ENCODE data around the gene CIROP.
"Not testable (repeated sequence)": the region's sequence is repeated elsewhere in the genome, so short reads cannot be mapped to it uniquely, and the experiment has no call there.

Gene CIROP

DNA sequence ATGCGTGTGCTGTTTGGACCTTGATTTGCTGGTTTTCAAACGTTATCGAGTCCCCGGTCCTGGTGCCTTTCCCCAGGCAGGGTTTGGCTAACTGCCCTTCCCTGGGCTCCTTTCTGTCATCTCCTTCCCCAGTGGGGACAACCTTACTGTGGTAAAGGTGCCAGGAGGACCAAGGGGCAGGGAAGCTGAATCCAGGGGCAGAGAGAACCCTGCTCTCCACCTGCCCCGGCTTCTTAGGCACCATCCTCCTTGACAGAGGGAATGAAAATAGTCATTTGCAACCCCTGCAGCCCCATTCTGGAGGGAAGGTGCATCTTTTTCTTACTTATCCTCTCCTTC, 9.3 kb upstream of the CIROP start:
- Histone ChIP-seq H3K9me3 (0 out of 2 replicates have a peak, but pooled peaks cover 2% of the 10 kb centered on the region), H3K36me3 (no peaks in the 10 kb centered on the region), H3K4me1 (no peaks in the 10 kb centered on the region), H3K4me3 (ENCODE audit: low read depth, low read length) (no peak overlapping the region), H3K27me3 (peaks cover 40% of the 10 kb centered on the region)
- no peak for DNase-seq
- TF ChIP-seq, protein P1, sequence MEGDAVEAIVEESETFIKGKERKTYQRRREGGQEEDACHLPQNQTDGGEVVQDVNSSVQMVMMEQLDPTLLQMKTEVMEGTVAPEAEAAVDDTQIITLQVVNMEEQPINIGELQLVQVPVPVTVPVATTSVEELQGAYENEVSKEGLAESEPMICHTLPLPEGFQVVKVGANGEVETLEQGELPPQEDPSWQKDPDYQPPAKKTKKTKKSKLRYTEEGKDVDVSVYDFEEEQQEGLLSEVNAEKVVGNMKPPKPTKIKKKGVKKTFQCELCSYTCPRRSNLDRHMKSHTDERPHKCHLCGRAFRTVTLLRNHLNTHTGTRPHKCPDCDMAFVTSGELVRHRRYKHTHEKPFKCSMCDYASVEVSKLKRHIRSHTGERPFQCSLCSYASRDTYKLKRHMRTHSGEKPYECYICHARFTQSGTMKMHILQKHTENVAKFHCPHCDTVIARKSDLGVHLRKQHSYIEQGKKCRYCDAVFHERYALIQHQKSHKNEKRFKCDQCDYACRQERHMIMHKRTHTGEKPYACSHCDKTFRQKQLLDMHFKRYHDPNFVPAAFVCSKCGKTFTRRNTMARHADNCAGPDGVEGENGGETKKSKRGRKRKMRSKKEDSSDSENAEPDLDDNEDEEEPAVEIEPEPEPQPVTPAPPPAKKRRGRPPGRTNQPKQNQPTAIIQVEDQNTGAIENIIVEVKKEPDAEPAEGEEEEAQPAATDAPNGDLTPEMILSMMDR (IDR thresholded peaks at IDR 0.05; ENCODE audit: low read depth, low read length) = no peak

DNA sequence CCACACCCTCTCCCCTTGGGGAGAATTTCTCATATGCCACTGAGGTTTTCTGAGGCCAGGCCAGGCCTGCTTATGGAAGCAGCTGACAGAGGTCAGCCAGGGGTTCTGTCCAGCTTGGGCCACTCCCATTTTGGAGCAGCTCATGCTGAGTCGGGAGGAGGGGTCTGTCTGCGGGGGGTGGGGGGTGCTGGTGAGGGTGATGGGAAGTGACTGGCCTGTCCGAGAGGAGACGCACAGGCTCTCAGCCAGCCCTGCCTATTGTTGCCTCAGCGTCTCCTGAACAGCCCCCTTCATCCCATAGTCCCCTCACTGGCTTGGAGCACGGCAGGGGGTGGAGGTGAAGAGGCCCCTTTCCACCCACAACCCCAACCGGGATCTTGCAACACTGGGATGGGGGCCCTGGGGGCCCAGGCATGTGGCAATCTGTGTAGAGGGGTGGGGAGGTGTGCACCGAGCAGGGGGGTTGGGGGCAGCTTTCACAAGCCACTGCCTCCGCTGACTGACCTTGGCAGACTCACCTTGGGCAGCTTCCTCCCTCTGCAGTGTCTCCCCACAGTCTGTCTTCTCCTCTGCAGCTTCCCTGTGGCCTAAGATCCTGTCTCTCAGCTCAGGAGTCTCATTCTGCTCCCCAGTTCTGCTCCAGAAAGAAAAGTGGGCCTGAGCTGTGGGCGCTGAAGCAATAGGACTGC, 8.8 kb upstream of the CIROP start:
- Histone ChIP-seq H3K9me3 (0 out of 2 replicates have a peak, but pooled peaks cover 2% of the 10 kb centered on the region), H3K27me3 (peaks cover 40% of the 10 kb centered on the region), H3K36me3 (no peaks in the 10 kb centered on the region), H3K4me3 (ENCODE audit: low read depth, low read length) (no peak overlapping the region), H3K4me1 (no peaks in the 10 kb centered on the region)
- TF ChIP-seq, protein P1 (IDR thresholded peaks at IDR 0.05; ENCODE audit: low read depth, low read length) = no peak
- DNase-seq = no peak

DNA sequence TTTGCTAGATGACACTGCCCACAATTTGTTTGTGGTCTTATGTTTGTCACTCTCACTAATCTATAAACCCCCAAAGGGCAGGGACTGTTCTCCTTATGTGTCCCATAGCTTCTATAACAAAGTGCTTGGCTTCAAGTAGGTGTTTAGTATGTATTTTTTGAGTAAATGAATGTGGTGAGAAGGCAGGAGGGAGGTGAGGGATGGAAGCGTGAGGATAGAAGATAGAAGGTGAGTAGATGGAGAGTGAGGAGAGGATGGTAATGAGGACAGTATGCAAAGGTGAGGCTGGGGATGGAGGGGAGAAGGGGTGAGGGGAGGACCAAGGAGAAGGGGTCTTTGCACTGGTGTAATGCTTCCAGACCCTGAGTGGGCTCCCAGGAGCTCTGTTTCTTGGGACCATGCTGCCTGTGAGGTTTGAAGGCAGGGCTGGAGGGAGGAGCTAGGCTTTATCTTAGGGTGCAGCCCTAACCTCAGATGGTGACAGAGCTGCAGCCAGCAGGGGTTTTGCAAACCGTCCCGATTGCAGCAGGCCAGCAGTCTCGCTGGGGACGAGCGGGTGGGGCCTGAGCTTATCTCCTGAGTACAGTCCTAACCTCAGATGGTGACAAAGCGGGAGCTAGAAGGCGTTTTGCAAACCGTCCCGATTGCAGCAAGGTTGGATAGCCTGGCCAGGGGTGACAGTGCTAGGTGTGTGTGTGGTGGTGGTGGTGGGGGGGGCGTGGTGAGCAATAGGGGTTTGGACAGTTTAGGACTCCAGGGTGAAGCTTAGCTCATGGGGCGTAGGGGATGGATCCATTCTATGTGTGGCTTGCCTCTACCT, 7.8 kb upstream of the CIROP start:
- Histone ChIP-seq H3K4me3 (ENCODE audit: low read depth, low read length) (no peak overlapping the region), H3K36me3 (no peaks in the 10 kb centered on the region), H3K27me3 (peaks cover 40% of the 10 kb centered on the region), H3K4me1 (no peaks in the 10 kb centered on the region), H3K9me3 (0 out of 2 replicates have a peak, but pooled peaks cover 2% of the 10 kb centered on the region)
- TF ChIP-seq, protein P1 (IDR thresholded peaks at IDR 0.05; ENCODE audit: low read depth, low read length) = no peak
- DNase-seq = no peak

DNA sequence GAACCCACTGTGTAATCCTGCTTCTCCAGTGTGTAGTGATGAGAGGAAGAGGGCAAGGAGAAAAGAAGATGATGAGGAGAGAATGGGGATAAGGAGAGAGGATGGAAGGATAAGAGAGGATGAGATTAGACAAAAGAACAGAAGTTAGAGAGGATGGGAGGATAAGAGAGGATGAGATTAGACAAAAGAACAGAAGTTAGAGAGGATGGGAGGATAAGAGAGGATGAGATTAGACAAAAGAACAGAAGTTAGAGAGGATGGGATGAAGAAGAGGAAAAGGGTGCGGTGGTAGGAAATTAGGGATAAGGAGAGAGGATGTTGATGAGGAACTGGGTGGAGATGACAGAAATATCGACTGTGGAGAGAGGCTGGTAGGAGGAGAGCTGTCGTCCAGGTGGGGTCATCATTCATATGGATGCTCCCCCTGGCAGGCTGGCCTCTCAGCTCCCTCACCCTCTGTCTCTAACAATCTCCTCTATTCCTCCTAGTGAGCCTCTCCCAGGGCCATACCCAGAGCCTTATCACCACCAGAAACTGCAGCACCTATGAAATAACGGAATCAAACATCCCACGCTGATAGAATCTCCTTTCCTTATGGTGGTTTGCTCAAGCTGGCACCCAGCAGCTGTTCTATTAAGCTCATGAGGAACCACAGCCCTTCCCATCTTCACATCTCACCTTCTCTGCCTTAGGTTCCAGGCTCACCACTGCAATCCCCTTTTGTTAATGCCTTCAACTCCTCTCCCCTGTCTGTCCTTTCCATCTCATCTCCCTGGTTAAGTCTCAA, 6.0 kb upstream of the CIROP start:
- DNase-seq = no peak
- TF ChIP-seq, protein P1 (IDR thresholded peaks at IDR 0.05; ENCODE audit: low read depth, low read length) = no peak
- H3K9me3 ChIP-seq = 0 out of 2 replicates have a peak, but pooled peaks cover 2% of the 10 kb centered on the region
- H3K27me3 ChIP-seq = peaks cover 38% of the 10 kb centered on the region
- H3K4me3 ChIP-seq (ENCODE audit: low read depth, low read length) = no peak overlapping the region
- H3K4me1 ChIP-seq = no peaks in the 10 kb centered on the region
- H3K36me3 ChIP-seq = no peaks in the 10 kb centered on the region

DNA sequence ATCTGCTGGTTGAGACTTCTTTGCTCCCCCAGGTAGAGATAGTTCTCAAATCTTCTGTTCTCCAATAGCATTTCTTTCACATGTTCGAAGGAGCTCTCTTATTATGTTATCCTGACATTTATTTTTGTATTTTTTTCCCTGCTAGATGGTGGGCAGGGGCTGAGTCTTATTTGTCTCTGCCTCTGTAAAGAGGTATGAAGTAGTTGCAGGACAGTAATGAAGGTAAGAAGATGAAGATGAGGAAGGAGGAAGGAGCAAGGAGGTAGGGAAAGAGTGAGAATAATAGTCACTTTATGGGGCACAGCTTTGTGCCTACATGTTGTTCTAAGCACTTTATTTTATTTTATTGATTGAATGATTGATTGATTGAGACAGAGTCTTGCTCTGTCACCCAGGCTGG, 5.0 kb upstream of the CIROP start:
- Histone ChIP-seq H3K4me3 (ENCODE audit: low read depth, low read length) (no peak overlapping the region), H3K27me3 (peaks cover 43% of the 10 kb centered on the region), H3K4me1 (no peaks in the 10 kb centered on the region), H3K9me3 (0 out of 2 replicates have a peak, but pooled peaks cover 2% of the 10 kb centered on the region), H3K36me3 (no peaks in the 10 kb centered on the region)
- no peak for DNase-seq
- TF ChIP-seq, protein P1 (IDR thresholded peaks at IDR 0.05; ENCODE audit: low read depth, low read length) = no peak

DNA sequence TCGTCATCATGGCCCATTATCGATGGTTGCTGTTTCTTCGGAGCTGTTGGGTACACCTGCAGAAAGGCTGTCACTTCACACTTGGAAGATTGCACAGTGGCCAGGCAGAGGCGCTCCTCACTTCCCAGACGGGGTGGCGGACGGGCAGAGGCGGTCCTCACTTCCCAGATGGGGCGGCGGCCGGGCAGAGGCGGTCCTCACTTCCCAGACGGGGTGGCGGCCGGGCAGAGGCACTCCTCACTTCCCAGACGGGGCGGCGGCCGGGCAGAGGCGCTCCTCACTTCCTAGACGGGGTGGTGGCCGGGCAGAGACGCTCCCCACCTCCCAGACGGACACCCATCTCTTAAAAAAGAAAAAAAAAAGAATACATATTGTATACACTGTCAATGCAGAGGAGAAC, 3.4 kb upstream of the CIROP start:
- H3K4me3 ChIP-seq (ENCODE audit: low read depth, low read length); H3K36me3 ChIP-seq; H3K4me1 ChIP-seq; H3K9me3 ChIP-seq; DNase-seq: not testable (repeated sequence)
- peaks cover 51% of the 10 kb centered on the region for H3K27me3 ChIP-seq

DNA sequence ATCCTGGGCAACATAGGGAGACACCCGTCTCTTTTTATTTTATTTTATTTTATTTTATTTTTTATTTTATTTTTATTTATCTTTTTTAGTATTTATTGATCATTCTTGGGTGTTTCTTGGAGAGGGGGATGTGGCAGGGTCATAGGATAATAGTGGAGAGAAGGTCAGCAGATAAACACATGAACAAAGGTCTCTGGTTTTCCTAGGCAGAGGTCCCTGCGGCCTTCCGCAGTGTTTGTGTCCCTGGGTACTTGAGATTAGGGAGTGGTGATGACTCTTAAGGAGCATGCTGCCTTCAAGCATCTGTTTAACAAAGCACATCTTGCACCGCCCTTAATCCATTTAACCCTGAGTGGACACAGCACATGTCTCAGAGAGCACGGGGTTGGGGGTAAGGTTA, 2.8 kb upstream of the CIROP start:
- H3K4me1 ChIP-seq; DNase-seq; H3K4me3 ChIP-seq (ENCODE audit: low read depth, low read length); H3K36me3 ChIP-seq; H3K9me3 ChIP-seq: not testable (repeated sequence)
- peaks cover 52% of the 10 kb centered on the region for H3K27me3 ChIP-seq
